Jurkat, Clone E6-1 (cell line): Measurements from ENCODE around the gene MVB12B.

Experiments used
- DNase-seq: peaks from one replicate; pipeline ENCODE4 v3.0.0-alpha.2; 2011; ENCODE audit warnings: low read depth, low spot score
- H3K4me3 ChIP-seq: 2 replicates; pipeline ENCODE4 v1.5.1; 2011; ENCODE audit warnings: mild to moderate bottlenecking, low read length, control low read depth, moderate library complexity

Gene MVB12B

DNA sequence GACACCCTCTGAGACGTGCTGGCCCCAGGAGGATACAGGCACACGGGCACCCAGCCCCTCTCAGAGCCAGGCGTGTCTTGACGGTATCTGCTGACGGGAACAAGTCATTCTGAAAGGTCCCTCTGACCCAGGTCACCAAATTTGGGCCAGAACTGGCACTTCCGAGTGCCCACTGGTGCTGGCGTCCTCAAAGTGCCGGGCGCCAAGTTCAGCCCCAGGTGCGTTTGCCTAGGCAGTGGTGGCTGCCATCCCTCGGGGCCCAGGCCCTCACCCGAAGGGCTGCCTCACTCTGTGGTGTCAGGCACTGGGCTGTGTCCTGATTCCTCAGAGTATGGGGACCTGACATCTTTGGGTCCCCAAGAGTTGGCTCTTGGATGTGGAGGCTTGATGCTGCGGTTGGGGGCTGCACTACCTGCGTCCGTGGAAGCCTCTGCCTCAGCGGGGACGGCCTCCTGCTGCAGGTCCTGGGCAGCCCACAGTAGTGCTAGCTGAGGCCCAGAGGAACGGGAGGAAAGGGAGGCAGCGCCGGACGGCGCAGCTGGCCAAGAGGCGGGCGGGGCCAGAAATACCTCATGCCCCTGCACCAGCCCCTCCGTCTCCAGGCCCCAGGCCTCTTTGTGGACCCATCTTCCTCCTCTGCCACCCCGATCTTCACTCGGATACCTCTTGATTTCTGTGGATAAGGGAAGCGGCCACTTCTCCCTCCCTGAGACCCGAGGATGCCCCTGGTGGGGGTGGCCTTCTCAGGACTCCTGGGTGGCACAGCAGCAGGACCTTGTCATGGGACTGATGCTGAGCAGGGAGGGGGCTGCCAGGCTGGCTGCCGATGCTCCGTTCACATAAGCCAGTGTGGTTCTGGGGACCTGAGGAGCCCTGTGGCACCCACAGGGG is 177.7 kb downstream of the MVB12B start:
- no peak for DNase-seq

GRCh38 chr9:126504977-126505455 is 178.4 kb downstream of the MVB12B start:
- DNase-seq = no peak
- H3K4me3 ChIP-seq = no peak overlapping the region

More for the DNA sequence above, 177.7 kb downstream of the MVB12B start:
- H3K4me3 ChIP-seq = no peak overlapping the region

DNA sequence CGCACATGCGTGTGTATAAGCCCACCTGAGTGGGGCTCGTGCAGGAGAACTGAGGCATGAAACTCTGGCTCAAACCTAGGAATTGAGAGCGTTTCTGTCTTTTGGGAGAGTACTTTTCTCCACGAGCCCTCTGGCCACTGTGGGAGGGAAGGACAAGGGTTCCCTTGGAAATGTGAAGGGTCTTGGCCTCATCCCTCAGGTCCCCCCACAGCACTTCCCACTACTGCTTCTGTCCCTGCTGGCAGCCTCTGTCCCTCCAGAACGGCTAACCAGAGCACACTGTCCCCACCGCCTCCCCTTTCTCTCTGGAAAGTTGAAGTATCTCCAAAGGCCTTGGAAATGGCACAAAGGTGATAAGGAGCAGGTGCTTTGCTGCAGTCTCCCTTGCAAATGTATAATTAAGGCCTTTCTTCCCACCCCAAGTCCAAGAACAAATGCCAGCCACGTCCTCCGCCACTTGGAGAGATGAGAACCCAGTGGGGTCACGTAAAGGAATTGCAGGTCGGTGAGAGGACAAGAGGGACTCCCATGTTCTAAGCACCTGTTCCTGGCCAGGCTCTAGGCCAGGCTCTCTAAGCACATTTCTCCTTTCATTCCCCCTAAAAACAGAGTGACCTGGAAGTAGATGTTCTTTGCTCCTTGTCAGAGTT is 179.2 kb downstream of the MVB12B start:
- H3K4me3 ChIP-seq = no peak overlapping the region
- no peak for DNase-seq

- no peak for DNase-seq
- no peak overlapping the region for H3K4me3 ChIP-seq
Measured at GRCh38 chr9:126506361-126507317, 180.0 kb downstream of the MVB12B start.

GRCh38 chr9:126507318-126508109 is 180.9 kb downstream of the MVB12B start:
- no peak for DNase-seq
- no peak overlapping the region for H3K4me3 ChIP-seq

GRCh38 chr9:126508171-126508591 is 181.6 kb downstream of the MVB12B start:
- no peak overlapping the region for H3K4me3 ChIP-seq
- no peak for DNase-seq

DNA sequence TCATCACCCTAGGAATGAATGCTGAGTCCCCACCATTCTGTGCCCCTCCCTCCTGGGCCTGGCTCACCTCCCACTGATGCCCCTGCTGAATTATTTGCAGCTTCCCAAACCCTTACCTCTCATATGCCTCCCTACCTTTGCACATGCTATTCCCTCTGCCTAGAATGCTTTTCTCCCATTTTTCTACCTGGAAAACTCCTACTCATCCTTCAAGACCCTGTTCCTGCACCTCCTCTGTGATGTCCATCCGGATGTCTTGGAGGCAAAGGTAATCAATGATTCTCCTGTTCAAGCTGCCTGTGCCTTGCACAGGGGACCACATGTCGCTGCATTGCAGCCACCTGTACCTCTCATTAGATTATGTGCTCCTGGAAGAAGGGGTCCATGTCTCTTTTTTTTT is 182.3 kb downstream of the MVB12B start:
- H3K4me3 ChIP-seq = no peak overlapping the region
- DNase-seq = no peak

GRCh38 chr9:126509718-126510117 is 183.1 kb downstream of the MVB12B start:
- DNase-seq = no peak
- no peak overlapping the region for H3K4me3 ChIP-seq

DNA sequence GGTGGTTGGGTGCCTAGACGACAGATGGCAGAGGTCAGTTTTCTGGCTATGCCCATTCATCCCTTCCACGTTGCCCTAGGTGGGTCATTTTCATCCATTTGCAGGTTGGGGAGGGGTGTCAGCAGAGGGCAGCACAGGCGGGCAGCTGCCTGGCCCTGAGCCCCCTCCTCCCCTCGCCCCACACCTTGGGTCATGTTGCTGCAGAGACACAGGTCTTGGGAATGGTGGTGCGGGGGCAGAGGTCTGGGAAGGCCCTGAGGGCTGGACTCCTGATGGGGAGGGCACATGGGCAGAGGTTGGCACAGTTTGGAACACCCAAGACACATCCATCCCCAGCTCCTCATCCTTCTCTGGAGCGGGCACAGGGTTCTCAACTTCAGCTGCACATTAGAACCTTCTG is 183.9 kb downstream of the MVB12B start:
- no peak for DNase-seq

DNA sequence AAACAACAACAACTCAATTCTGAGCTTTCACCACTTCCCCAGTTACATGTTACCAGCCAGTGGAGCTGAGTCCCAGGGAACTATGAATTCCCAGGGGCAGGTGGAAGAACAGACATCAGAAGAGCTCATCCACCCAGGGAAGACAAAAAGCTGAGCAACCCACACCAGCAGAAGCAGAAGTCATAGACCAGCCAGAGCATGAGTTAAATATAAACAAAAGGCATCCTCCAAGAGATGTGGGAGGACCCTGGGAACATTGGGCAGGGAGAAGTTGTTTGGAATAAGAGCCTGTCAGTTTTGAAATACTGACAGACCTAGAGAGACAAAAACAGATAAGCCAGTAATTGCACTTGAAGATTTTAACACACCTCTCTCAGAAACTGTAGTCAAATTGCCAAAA is 184.8 kb downstream of the MVB12B start:
- no peak overlapping the region for H3K4me3 ChIP-seq
- no peak for DNase-seq

More for the DNA sequence above, 183.9 kb downstream of the MVB12B start:
- no peak overlapping the region for H3K4me3 ChIP-seq

DNA sequence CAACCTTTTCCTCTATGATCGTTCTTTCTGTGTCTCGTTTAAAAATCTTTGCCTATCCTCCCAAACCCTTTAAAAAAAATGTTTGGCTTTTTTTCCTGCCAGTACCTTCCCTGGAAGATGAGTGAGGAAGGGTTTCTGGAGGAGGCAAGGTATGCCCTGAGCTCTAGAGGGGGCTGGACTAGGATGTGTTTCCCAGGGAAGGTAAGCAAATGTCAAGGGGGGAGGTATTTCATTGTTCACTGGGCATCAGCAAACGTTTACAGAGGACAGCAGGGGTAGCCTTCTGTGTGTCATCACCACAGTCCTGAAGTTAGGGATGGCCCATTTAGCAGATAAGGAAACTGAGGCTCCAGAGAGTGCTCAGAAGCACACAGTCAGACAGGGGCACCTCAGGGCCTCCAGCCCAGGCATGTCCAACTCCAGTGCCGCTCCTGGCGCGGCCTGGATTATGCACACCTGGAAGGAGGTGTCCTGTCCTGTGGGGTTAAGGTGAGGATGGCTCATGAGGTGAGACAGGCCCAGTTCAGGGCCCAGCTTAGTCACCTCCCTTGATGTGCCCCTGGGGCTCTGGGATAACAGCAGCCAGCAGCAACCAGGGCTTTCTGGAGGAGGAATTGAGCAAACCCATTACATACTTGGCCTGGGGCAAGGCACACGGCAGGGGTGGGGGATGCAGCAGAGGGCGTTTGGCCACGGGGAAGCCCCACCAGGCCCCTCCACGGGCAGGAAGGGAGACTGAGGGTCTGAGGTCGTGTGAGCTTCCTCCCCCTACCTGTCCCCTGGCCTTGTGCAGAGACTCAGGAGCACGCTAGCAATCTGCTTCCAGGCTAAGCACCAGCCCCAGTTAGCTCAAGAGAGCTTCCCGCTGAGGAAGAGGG is 186.8 kb downstream of the MVB12B start:
- no peak for DNase-seq
- H3K4me3 ChIP-seq = no peak overlapping the region

GRCh38 chr9:126514037-126514821 is 187.6 kb downstream of the MVB12B start:
- DNase-seq = no peak
- no peak overlapping the region for H3K4me3 ChIP-seq

DNA sequence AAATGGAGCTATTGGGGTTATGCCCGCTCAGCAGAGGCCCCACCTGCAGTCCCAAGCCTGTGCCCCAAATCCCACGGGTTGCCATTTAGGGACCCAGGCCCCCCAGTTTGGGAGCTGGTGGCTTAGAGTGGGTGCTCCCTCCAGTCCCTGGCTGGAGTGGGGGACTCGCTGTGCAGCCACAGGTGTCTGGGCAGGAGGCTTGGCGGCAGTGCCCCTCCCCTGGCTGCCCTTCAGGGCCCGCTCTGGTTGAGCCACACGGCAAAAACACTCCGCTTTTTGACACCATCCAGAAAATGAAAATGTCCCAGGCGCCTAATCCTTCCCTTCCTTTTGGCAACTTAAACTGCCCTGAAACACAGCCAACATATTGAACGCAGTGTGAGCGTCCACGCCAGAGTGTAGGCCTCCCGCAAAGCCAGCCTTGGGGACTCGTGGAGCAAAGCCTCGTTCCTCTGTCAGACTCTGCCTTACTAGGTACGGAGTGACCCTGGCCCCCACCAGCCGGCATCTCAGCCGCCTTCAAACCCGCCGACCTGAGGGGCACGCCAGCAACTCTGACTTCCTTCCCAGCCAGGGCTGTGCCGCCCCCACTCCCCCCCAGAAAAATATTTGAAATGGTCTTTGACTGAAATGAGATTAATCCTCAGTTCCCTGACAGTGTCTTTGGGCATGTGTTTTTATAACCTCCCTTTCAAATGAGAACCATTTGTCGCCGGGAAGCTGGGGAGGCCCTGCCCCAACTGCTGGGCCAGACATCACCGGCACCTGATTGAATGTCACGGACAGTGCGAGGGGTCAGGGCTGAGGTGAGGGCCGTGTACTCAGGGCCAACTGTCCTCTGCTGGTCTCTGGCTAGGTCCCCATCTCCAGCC is 188.6 kb downstream of the MVB12B start:
- H3K4me3 ChIP-seq = no peak overlapping the region
- no peak for DNase-seq

DNA sequence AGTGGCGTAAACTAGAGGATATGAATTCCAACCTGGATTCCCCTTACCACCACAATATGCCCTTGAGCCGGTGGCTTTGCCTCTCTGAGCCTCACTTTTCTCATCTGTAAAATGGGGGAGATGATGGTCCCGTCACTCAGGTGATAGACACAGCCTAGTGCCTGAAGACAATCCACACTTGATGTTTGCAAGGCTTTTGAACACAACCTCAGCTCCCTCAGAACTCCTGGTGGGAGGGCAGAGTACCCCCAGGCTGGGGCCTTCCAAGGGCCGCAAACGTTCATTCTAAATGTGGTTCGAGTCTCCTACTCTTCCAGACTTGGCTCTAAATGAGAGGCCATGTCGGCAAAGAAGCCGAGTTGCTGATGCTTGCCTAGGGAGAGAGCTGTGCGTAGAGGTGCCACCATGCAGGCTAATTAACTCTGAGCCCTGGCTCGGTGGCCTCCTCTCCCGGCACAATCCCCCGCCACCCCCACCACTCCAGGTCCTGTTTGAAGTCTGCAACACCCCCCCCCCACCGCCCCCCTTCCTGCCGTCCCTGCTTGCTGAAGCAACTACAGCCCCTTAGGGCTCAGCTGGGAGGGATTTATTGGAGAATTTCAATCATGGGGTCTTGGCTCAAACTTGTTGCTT is 189.4 kb downstream of the MVB12B start:
- no peak overlapping the region for H3K4me3 ChIP-seq
- DNase-seq = no peak

- no peak for DNase-seq
- no peak overlapping the region for H3K4me3 ChIP-seq
Measured at GRCh38 chr9:126516561-126516935, 189.9 kb downstream of the MVB12B start.
